Tibial artery (tissue), 4 donors: Measurements from ENCODE around the gene HHATL.

Experiments used
- DNase-seq, 2 donors: peaks; one replicate each; pipeline ENCODE4 v3.0.0-alpha.2; 2019
- H3K27ac ChIP-seq, 2 donors: fragments of 200-600 bp; sonication (generic) in 1 of 2; 1 replicate in 1 of 2; 2 replicates in 1 of 2; pipeline ENCODE4 v1.5.1; 2018 to 2019; ENCODE audit warnings: mild to moderate bottlenecking in 1 of 2
- H3K27me3 ChIP-seq, 2 donors: fragments of 200-600 bp; sonication (generic) in 1 of 2; one replicate each; pipeline versions ENCODE4 v1.5.1 to v1.6.0; 2016 to 2019
- H3K36me3 ChIP-seq, 3 donors: fragments of 200-600 bp; sonication (generic) in 2 of 3; one replicate each; pipeline ENCODE4 v1.5.1; 2016 to 2019; ENCODE audit warnings: mild to moderate bottlenecking in 2 of 3
- H3K4me1 ChIP-seq, 4 donors: fragments of 200-600 bp; sonication (generic) in 2 of 4; 1 replicate in 3 of 4; 2 replicates in 1 of 4; pipeline ENCODE4 v1.5.1; 2016 to 2019
- H3K4me3 ChIP-seq, 2 donors: fragments of 200-600 bp; sonication (generic) in 1 of 2; 1 replicate in 1 of 2; 2 replicates in 1 of 2; pipeline ENCODE4 v1.5.1; 2018 to 2019; ENCODE audit warnings: mild to moderate bottlenecking in 2 of 2
- H3K9me3 ChIP-seq, 3 donors: fragments of 200-600 bp; sonication (generic) in 1 of 3; one replicate each; pipeline ENCODE4 v1.5.1; 2016 to 2019
- intact Hi-C: fragments of 100-400 bp; cut with DNase I; formaldehyde crosslinking; loops from one replicate; pipeline ENCODE4 v1.15.0; 2023; ENCODE audit warnings: low total_unique reads
- TF ChIP-seq, protein P1 (sequence below), 2 experiments: fragments of 200-600 bp in 1 of 2; fragments of 450-650 bp in 1 of 2; IDR thresholded peaks; one replicate each; pipeline ENCODE4 v1.5.1; 2017 to 2019; ENCODE audit warnings: antibody characterized with exemption in 2 of 2, mild to moderate bottlenecking in 1 of 2, moderate library complexity in 1 of 2

Gene HHATL

DNA sequence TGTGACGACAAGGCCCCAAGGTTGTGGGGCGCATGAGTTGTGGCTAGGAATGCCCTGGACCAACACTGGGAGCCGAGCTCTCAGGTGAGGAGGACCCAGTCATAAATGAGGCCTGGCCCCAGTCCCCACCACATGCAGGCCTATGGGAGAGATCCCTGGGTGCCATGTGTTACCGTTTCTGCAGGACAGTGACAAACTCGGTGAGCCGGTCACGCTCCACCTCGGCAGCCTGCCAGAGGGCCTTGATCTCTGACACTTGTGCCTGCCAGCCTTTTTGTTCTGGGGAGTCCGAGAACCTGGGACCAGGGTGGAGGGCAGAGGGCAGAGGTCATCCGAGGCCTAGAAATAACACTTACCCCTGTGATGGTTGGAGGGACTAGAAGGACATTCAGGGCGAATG, 27.7 kb upstream of the HHATL start:
- Histone ChIP-seq H3K9me3 (no peaks in the 10 kb centered on the region), H3K4me1 (peaks cover 0 to 15% (median 13%) of the 10 kb centered on the region in 4 donors), H3K27me3 (no peaks in the 10 kb centered on the region), H3K4me3 (no peak overlapping the region), H3K27ac (peak overlapping the region; percentile 14 to 64), H3K36me3 (no peaks in the 10 kb centered on the region)
- peak in 1 of 2 donors; percentile 59 for DNase-seq
- intact Hi-C loops: no loop called here
- TF ChIP-seq, protein P1, sequence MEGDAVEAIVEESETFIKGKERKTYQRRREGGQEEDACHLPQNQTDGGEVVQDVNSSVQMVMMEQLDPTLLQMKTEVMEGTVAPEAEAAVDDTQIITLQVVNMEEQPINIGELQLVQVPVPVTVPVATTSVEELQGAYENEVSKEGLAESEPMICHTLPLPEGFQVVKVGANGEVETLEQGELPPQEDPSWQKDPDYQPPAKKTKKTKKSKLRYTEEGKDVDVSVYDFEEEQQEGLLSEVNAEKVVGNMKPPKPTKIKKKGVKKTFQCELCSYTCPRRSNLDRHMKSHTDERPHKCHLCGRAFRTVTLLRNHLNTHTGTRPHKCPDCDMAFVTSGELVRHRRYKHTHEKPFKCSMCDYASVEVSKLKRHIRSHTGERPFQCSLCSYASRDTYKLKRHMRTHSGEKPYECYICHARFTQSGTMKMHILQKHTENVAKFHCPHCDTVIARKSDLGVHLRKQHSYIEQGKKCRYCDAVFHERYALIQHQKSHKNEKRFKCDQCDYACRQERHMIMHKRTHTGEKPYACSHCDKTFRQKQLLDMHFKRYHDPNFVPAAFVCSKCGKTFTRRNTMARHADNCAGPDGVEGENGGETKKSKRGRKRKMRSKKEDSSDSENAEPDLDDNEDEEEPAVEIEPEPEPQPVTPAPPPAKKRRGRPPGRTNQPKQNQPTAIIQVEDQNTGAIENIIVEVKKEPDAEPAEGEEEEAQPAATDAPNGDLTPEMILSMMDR (IDR thresholded peaks at IDR 0.05): no peak

DNA sequence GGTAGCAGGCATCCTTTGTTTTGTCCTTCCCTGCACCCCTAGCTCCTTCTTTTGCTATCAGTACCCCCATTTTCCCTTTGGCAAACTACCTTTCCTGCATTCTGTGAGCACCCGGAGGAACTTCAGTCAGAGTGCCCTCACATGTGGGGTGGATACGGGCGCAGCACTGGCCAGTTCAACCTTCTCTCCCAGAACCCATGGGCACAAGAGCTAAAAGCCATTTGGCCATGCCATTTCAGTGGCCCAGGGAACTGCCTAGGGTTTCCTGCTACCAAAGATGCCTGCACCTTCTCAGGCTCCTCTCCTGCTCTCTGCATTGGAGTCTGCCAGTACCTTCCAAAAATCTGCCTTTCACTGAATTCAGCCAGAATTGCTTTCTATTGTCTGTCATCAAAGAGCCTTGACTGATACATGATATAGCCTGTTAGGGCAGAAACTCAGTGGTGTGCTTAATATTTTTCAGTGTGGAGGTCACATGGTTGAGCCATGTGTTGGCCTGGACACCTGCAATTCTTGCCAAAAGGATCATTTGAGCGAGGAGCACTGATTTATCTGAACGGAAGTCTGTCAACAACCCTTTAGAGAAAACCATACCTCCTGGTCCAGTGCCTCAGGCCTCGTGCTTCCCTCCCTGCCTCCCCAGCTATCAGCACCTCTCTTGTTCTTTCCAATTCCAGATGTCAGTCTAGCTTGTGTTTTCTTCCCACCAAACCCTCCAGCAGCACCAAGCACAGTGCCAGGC, 27.0 kb upstream of the HHATL start:
- Histone ChIP-seq H3K9me3 (no peaks in the 10 kb centered on the region), H3K27me3 (no peaks in the 10 kb centered on the region), H3K27ac (peak overlapping the region; percentile 14 to 64), H3K4me3 (no peak overlapping the region), H3K36me3 (no peaks in the 10 kb centered on the region), H3K4me1 (peaks cover 0 to 15% (median 13%) of the 10 kb centered on the region in 4 donors)
- intact Hi-C loops: no loop called here
- TF ChIP-seq, protein P1 (IDR thresholded peaks at IDR 0.05): no peak
- peak; percentile 59 to 77 for DNase-seq

DNA sequence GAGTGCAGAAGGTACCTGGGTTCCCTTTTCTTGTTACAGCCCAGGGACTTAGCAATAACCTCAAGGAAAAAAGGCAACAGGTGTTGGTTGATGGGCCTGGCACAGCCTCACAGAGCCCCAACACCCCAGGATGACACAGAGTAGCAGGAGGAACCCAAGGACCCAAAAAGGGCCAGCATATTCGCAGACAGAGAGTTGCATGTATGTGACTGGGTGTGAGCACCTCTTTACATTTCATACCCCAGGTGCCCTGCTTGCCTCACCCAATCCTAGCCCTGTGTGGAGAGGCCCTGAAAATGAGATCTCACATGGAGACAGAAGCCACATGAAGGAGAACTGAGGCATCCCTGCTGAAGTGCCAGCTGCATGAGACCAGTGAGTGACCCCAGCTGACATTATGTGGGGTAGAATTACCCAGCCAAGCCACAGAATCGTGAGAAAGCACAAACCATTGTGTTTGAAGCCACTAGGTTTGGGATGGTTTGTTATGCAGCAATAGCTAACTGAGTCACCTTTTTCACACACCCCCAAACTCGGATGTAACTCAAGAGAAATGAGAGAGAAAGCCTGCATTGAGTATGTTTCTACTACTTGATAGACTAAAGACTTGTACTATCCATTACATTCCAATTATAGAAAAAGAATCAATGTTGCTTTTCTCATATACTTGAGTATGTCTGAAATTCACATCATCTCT, 26.2 kb upstream of the HHATL start:
- Histone ChIP-seq H3K27me3 (no peaks in the 10 kb centered on the region), H3K36me3 (no peaks in the 10 kb centered on the region), H3K4me1 (peaks cover 0 to 15% (median 13%) of the 10 kb centered on the region in 4 donors), H3K4me3 (no peak overlapping the region), H3K9me3 (no peaks in the 10 kb centered on the region), H3K27ac (no peak overlapping the region)
- TF ChIP-seq, protein P1 (IDR thresholded peaks at IDR 0.05): no peak
- DNase-seq: peak in 1 of 2 donors; percentile 18
- intact Hi-C loops: no loop called here

DNA sequence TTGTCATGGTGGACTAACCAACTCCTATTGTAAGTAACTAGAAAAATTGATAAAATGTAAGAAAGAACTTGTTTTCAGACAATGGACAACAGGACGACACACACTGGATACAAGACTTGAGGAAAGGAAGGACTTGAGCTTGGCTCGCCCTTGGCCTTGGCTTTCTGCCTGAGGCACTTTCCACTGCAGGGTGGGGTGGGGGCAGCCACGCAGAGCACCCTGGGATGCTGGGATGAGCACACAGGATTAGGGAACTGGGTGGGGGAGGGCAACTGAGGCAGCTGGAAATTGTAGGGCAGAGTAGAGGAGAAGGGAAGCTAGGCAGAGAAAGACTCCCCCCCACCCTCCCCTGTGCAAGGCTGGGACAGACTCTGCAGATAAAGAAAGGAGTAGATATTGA, 25.5 kb upstream of the HHATL start:
- peak; percentile 24 to 58 for DNase-seq

DNA sequence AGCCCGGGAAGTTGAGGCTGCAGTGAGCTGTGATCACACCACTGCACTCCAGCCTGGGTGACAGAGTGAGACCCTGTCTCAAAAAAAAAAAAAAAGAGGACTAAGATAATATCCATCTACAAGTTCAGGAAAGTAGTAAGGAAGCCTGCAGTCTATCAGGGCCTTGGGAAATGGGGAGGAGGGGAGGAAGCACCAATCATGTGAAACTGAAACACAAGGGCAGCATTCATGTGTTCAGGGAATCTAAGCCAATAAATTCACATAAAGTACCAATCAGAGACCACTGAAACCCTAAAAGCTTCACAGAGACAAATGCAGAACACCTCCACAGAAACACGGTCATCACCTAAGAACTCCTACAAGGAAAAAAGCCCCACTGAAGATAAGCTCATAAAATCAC, 22.9 kb upstream of the HHATL start:
- H3K27me3 ChIP-seq: no peaks in the 10 kb centered on the region
- no peaks in the 10 kb centered on the region for H3K9me3 ChIP-seq
- no peak for DNase-seq
- H3K27ac ChIP-seq: no peak overlapping the region
- no peak overlapping the region for H3K4me3 ChIP-seq
- no peaks in the 10 kb centered on the region for H3K36me3 ChIP-seq
- intact Hi-C loops: no loop called here
- TF ChIP-seq, protein P1 (IDR thresholded peaks at IDR 0.05): no peak
- H3K4me1 ChIP-seq: peaks cover 0 to 33% (median 18%) of the 10 kb centered on the region in 4 donors

More for the DNA sequence above, 25.5 kb upstream of the HHATL start:
- H3K27ac ChIP-seq: no peak overlapping the region
- intact Hi-C loops: no loop called here
- no peaks in the 10 kb centered on the region for H3K9me3 ChIP-seq
- no peaks in the 10 kb centered on the region for H3K27me3 ChIP-seq
- peaks cover 0 to 15% (median 13%) of the 10 kb centered on the region in 4 donors for H3K4me1 ChIP-seq
- no peak overlapping the region for H3K4me3 ChIP-seq
- TF ChIP-seq, protein P1 (IDR thresholded peaks at IDR 0.05): no peak
- H3K36me3 ChIP-seq: no peaks in the 10 kb centered on the region
